22Rv1 (cell line): Measurements from ENCODE around the gene PIP5K1B.

Source experiments
- H3K27ac ChIP-seq: fragments of 450-650 bp; 2 replicates; pipeline ENCODE4 v1.5.1; 2017
- CTCF ChIP-seq: fragments of 450-650 bp; IDR thresholded peaks from 2 replicates; pipeline ENCODE4 v1.5.1; 2017; ENCODE audit warnings: mild to moderate bottlenecking
- ZFX ChIP-seq: fragments of 450-650 bp; IDR thresholded peaks from 2 replicates; pipeline ENCODE4 v1.6.1; 2017; ENCODE audit warnings: antibody characterized with exemption, borderline replicate concordance

The PIP5K1B gene

GRCh38 chr9:68759981-68760673 is 55.1 kb downstream of the PIP5K1B start:
- TF ChIP-seq ZFX (no peak), CTCF (no peak)

GRCh38 chr9:68760674-68761333 is 55.8 kb downstream of the PIP5K1B start:
- H3K27ac ChIP-seq = no peak overlapping the region
- TF ChIP-seq CTCF (no peak), ZFX (no peak)

More at GRCh38 chr9:68759981-68760673, 55.1 kb downstream of the PIP5K1B start:
- H3K27ac ChIP-seq = no peak overlapping the region

- no peak overlapping the region for H3K27ac ChIP-seq
- TF ChIP-seq CTCF (no peak), ZFX (no peak)
Measured at GRCh38 chr9:68762570-68762969, 57.5 kb downstream of the PIP5K1B start.

- no peak for TF ChIP-seq CTCF
- no peak overlapping the region for H3K27ac ChIP-seq
Measured at GRCh38 chr9:68763104-68763503, 58.1 kb downstream of the PIP5K1B start.

- TF ChIP-seq ZFX (no peak), CTCF (no peak)
- H3K27ac ChIP-seq = no peak overlapping the region
Measured at GRCh38 chr9:68768619-68769018, 63.6 kb downstream of the PIP5K1B start.

GRCh38 chr9:68769852-68770251 is 64.8 kb downstream of the PIP5K1B start:
- TF ChIP-seq ZFX (no peak), CTCF (no peak)
- H3K27ac ChIP-seq = no peak overlapping the region

- H3K27ac ChIP-seq = no peak overlapping the region
- TF ChIP-seq CTCF (no peak), ZFX (no peak)
Measured at GRCh38 chr9:68771376-68771775, 66.3 kb downstream of the PIP5K1B start.
